ENCODE results near the gene MTAP.

MTAP gene

DNA sequence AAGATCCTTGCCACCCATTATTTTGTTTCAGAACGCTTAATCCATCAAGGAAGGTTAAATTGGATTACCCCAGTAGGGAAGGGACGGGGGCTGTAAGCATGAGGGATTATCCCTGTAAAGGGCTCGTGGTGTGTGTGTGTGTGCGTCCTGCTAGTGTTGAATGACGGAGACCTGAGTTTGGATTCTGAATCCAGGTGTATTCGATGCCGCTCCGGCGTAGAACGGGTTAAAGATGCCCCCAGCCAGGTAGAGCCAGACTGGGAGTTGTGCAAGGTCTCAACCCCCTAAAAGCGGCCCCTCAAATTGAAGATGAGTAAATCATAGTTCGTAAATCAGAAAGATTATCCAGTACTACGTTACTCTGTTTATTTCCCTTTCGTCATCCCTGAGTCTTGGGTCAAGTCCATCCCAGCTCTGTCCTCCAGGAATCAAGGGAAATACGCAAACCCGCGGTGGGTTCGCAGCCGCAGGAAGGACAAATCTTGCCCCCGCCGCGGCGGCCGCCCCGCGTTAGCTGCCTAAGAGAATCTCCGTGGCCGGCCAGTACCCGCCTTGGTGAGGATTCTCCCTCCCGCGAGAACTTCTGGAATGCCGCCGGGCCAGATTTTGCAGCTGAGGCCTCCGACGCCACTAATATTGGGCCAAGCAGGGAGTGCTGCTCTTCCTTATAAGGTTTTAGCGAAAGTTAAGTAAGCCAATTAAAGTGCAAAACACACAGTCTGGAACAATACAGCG, 586 bp upstream of the MTAP start:
- no peak for DNase-seq (ENCODE audit: low read depth, low spot score)

DNA sequence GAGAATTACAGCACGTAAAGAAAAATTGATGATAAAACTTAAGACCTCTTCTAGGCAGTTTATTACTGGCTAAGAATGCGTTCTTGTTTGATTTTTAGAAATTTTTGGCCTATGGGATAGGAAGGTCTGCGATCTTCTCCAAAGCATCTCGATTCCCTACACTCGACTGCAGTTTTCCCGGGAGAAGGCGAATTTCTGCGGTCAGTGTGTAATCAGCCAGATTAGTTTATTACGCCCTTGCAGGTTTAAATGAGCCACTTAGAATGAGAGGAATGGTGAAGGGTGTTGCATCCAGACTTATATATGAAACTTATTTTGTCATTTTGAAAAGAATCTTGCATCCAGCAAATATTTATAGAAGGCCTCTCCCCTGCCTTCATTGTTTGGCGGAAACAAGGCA, 1.2 kb downstream of the MTAP start:
- H3K4me3 ChIP-seq (ENCODE audit: low read length), result no peak overlapping the region
- no peak for DNase-seq (ENCODE audit: low read depth, low spot score)

More for the DNA sequence above, 586 bp upstream of the MTAP start:
- H3K4me3 ChIP-seq (ENCODE audit: low read length), result no peak overlapping the region

DNA sequence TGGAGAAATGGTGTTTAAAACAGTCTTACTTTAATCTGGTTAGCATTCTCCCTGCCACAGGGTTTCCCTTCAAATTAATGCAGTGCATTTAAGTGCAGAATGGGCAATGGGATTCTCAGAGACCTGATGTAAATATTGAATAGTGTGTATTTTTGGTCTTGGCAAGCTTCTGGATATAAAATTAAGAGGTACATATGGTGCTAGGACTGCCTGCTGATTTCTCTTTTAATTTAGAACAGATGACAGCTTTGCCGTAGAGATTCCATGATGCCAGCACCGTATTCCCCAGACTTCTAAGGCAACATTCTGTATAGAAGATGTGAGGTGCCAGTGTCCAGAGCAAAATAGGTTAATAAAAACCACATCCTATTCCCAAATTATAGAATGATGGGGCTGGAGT, 1.9 kb downstream of the MTAP start:
- no peak for DNase-seq (ENCODE audit: low read depth, low spot score)
- H3K4me3 ChIP-seq (ENCODE audit: low read length), result no peak overlapping the region

DNA sequence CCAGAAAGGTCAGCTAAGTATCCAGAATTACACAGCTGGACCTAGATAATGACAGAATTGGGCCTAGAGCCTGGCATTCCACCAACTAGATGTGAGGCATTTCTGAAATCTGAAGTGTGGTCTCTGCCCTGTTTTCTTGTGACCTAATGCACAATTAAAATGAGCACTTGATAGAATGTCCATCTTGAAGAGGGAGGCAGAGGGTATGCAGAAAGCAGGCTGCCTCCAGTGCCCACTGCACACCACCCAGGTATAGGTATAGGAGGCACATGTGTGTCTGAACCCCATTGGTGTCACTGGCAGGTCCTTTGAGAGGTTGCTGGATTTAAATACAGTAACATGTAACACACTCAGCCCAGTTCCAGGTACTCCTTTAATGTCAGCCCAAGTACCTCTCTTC, 2.4 kb downstream of the MTAP start:
- H3K4me3 ChIP-seq (ENCODE audit: low read length), result no peak overlapping the region

DNA sequence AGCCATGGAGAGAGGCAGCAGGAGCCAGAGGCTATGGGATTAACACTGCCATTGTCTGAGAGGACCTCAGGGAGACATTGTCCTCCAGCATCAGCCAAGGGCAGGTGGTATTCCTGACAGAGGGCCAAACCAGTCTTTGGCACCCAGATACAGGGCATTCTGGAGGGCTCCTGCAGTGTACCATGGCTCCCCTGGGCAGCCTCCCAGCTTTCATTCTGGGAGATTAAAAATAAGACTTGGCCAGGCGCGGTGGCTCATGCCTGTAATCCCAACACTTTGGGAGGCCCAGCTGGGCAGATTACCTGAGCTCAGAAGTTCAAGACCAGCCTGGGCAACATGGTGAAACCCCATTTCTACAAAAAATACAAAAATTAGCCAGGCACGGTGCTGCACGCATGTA, 4.2 kb downstream of the MTAP start:
- no peak overlapping the region for H3K4me3 ChIP-seq (ENCODE audit: low read length)
- DNase-seq (ENCODE audit: low read depth, low spot score), result no peak

More for the DNA sequence above, 2.4 kb downstream of the MTAP start:
- no peak for DNase-seq (ENCODE audit: low read depth, low spot score)

DNA sequence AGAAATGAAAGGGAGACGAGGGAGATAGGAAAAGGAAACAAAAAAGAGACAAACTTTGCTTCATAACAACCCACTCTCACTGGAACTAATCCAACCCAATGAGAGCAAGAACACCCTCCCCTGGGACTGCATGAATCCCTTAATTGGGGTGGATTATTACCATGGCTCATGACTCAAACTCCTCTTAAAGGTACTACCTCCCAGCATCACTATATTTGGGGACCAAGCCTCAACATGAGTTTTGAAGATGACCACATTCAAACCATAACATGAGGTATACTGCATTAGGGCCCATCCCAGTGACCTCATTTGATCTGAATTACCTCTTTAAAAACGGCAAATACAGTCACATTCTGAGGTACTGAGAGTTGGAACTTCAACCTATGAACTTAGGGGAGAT, 8.0 kb downstream of the MTAP start:
- DNase-seq (ENCODE audit: low read depth, low spot score), result no peak
- no peak overlapping the region for H3K4me3 ChIP-seq (ENCODE audit: low read length)

DNA sequence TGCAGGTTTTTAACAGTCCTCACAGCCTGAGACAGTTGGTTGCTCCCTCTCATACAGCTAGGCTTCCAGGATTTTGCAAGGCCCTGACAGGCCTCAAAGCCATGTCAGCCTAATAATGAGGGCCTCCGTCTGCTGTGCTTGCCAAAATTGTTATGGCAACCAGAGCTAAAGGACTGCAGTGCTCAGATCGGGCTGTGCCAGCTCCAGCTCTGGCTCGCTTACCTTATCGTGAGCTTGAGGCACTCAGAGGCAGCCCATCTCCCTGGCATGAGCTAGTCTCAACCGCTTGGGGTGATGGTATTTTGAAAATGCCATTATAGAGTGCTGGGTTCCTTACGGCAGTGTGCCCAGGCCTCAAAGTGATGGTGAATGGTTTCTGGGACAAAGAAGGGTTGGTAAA, 8.4 kb downstream of the MTAP start:
- H3K4me3 ChIP-seq (ENCODE audit: low read length), result no peak overlapping the region
- no peak for DNase-seq (ENCODE audit: low read depth, low spot score)

DNA sequence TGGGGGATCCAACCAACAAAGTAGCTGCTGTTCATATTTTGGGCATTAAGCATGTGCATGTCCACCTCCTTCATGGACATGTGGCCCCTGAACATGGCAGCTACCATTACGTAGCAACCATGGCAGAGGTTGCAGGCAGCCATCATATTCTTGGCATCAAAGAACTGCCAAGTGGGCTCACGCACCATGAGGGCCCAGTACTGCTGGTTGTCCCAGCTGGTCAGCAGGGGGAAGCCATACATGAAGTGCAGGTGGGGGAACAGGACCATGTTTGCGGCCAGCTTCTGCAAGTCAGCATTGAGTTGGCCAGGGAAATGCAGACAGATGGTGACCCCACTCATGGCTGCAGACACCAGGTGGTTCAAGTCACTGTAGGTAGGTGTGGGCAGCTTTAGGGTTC, 9.5 kb downstream of the MTAP start:
- DNase-seq (ENCODE audit: low read depth, low spot score), result no peak
- no peak overlapping the region for H3K4me3 ChIP-seq (ENCODE audit: low read length)

DNA sequence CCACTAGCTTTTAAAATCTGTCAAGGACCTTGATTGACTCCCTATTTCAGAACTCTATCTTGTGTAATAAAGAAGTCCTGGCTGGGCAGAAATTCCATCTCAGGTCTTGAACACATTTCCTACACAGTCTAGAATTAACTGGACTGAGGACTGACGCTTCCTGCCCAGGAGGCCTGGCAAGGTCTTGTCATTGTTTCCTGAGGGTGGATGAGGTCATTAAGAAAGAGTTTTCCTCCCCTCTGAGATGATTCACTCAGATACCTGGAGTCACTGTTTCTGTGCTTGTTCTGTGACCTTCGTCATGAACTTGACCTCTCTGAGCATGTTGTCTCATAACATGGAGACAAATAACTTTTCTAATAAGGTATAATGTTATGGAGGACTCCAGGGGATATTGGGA, 10.0 kb downstream of the MTAP start:
- no peak for DNase-seq (ENCODE audit: low read depth, low spot score)
- H3K4me3 ChIP-seq (ENCODE audit: low read length), result no peak overlapping the region

DNA sequence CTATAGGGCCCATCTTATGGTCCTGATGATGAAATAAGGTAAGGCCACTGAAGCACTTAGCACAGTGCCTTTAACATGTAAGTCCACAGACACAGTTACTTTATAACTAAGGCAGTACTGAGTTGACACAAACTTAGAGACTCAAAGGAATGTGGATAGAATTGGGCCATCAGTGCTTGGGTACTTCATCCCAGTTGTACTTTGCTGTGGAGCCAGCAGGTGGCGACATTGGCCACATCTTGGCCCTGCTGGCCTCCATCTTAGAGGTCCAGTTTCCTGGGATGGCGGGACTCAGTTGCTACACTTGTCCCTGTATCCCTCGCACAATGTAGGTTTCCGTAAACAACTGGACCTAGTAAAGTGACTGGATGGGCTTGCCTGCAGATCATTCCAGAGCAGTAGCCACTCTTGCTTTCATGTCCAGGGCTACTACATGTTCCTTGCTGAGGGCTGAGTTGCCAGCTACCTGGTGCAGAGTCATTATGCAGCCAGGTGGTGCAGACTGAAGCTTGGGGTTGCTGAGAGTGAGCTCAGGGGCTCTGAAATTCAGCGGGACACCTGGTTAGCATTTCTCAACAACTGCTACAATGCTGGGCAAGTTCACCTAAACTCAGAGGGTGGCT, 10.6 kb downstream of the MTAP start:
- H3K4me3 ChIP-seq (ENCODE audit: low read length), result no peak overlapping the region
- no peak for DNase-seq (ENCODE audit: low read depth, low spot score)

DNA sequence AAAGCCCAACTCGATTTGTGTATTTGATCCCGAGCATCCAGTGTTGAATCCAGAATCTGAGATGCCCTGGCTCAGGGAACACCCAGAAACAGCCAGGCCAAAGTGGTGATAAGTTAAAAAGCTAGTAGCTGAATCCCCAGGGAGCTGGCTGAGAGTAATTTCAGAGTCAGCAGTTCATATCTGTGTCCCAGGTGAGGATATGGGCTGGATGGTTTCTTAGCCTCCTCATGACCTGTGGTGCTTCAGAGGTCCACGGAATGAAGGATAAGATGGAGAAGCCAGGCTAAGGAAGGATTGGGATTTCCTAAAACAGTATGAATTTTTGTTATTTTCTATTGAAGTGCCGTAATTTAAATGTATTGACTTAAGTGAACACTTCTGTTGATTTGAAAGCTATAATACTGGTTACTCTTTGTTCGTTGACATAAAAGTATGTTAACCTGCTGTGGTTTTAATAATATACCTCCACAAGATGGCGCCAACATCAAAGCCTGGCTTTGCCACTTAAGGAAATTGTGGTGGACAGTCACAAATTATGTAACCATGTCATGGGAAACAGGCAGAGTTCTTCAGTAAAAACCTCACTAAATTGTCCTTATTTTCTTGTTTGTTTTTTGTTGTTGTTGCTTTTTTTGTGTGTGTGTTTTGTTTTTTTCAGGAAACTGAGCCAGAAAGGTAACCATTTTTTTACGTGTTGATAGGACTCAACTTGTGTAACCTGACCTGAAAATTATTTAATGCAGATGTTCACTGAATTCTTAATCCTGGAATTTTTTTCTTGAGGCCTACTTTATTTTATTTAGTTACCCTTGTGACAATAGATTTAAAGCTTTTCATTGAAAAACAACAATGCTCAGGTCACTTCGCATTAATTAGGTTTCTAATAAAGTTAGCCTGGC, 11.4 kb downstream of the MTAP start:
- no peak for DNase-seq (ENCODE audit: low read depth, low spot score)
- H3K4me3 ChIP-seq (ENCODE audit: low read length), result no peak overlapping the region

DNA sequence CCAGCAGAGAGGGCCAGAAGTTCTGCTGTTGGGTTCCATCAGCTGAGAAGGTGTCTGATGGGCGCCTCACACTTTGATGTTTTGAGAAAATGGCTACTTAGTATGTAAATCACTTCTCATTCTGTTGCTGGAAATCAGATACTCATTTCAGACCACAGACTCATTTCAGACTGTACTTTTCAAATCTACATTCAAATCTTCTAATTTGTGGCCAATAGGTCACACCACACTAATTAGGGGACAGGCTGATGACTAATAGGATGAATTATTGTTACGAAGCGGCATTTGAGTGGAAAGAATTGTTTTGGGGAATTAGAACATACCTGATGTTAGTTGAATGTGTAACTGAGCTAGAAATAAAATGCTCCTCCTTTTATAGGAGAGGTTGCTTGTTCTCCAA, 13.2 kb downstream of the MTAP start:
- H3K4me3 ChIP-seq (ENCODE audit: low read length), result no peak overlapping the region
- no peak for DNase-seq (ENCODE audit: low read depth, low spot score)

DNA sequence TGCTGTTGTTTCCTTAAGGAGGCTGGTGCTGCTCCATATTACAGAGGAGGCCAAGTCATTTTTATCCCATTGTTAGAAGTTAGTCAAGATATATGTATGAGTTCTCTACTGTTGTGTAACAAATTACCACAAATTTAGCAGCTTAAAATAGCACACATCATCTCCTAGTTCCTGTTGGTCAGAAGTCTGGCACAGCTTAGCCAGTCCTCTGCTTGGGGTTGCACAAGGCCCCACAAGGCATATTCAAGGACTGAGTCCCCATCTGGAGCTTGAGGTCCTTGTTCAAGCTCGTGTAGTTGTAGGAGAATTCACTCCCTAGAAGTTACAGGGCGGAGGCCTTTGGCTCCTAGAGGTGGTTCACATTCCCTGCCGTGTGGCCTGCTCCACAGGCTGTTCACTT, 14.7 kb downstream of the MTAP start:
- no peak for DNase-seq (ENCODE audit: low read depth, low spot score)
- no peak overlapping the region for H3K4me3 ChIP-seq (ENCODE audit: low read length)

DNA sequence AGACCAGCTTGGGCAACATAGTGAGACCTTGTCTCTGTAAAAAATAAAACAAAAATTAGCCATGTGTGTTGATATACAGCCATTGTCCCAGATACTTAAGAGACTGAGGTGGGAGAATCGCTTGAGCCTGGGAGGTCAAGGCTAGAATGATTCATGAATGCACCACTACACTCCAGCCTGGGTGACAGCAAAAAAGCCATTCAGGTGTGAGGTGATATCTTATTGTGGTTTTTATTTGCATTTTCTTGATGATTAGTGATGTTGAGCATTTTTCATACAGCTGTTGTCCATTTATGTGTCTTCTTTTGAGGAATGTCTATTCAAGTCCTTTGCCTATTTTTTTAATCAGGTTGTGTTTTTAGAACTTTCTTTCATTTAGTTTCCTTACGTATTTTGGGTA, 23.2 kb downstream of the MTAP start:
- DNase-seq (ENCODE audit: low read depth, low spot score), result no peak
- H3K4me3 ChIP-seq (ENCODE audit: low read length), result no peak overlapping the region

DNA sequence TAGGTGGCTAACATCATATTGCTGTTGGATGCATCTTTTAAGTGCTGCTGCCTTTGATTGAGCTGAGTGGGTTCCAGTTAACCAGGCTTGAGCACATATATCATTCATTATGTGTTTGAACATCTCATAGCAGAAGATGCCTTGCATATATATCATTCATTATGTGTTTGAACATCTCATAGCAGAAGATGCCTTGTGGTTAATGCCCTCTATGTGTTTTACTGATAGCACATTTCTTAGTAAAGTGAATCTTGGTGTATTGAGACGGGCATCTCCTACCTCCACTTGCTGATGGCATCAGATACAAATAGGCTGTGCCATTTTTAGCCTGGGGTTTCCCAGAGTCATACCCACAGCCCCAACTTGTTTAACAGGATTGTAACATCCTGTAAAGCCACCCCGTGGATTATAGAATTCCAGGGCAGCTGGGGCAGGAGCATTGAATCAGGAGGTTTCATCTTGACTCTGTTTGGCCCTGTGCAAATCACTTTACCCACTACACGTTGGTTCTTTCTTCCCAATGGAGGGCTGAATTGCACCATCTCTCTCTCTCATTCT, 26.5 kb downstream of the MTAP start:
- H3K4me3 ChIP-seq (ENCODE audit: low read length), result no peak overlapping the region
- no peak for DNase-seq (ENCODE audit: low read depth, low spot score)

DNA sequence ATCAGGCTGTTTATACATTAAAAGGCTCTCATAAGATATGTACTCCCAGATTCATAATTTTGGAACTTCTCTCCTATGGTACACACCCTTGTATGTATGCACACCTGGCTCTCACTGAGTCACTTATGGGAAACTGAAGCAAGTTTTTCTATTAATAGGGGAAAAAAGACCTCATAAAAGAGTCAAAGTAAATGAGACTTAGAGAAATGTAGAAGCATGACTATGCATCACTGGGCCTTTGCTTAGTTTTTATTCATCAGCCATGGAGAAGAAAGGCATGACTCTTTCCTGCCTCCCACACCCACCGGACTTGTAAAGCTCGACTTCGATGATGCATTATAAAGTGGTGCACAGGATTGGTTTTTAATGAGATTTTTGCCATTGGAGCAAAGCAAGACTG, 28.2 kb downstream of the MTAP start:
- no peak overlapping the region for H3K4me3 ChIP-seq (ENCODE audit: low read length)
- no peak for DNase-seq (ENCODE audit: low read depth, low spot score)

DNA sequence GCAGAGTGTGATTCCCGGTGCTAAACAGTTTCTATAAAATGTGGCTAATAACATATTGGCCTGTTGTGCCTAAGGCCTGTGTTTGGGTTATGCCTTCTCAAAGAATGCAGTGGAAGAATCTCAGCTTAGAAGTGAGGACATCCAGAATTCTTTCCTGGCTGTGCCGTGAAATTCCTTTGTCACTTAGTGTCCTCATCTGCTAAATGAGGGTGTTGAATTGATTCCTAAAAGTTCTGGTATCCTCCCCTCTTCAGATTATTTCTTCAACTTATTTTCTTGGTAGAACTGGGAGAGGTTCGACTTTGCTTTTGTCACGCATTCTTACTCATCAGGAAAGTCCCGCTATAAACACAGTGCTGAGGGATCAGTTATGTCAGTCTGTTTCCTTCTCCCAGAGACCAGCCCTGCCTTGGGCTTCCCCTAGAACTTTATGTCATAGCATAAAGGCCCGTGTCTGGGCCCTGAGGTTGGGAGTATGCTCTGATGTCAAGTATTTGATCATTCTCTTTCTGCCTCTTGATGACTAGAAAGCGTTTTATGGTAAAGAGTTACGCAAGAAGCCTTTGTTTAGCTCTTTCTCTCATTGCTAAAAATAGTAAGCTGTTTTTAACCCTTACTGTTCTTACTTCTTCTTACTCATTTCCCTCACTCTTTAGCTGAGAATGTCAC, 29.5 kb downstream of the MTAP start:
- no peak overlapping the region for H3K4me3 ChIP-seq (ENCODE audit: low read length)
- DNase-seq (ENCODE audit: low read depth, low spot score), result no peak

DNA sequence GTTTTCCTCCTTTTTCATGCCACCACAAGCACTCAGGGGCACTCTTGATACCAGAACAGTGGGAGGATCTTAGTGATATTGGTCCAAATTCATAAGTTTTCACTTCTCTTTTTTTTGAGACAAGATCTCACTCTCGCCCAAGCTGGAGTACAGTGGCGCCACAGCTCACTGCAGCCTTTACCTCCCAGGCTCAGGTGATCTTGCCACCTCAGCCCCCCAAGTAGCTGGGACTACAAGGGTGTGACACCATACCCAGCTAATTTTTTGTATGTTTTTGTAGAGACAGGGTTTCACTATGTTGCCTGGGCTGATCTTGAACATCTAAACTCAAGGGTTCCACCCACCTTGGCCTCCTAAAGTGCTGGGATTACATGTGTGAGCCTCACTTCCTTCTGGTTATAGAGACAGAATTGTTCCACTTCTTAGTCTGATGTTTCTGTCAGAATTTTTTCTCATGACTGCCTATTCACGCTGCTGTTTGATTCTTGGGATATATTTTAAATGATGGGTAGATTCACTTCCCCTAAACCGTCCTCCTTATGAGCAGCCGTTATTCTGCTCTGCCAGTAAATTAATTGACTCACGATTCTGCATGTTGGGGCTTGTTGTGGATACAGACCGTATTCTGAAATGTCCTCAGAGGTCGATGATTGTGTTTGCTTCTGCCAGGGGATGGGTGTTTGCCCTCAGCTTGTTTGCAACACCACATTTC, 30.8 kb downstream of the MTAP start:
- DNase-seq (ENCODE audit: low read depth, low spot score), result no peak

DNA sequence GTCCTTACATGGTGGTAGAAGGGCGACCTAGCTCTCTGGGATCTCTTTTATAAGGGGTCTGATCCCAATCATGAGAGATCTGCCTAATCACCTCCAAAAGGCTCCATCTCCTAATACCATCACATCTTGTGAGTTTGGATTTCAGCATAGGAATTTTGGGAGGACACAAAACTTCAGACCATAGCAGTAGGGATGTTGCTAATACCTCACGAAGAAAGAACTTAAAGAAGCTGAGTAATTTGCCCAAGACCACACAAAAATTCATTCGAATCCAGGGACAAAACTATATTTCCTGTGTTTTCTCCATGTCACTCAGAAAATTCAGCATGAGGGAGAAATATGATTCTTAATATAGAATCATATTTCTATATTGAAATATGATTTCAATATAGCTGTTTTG, 32.7 kb downstream of the MTAP start:
- DNase-seq (ENCODE audit: low read depth, low spot score), result no peak
- no peak overlapping the region for H3K4me3 ChIP-seq (ENCODE audit: low read length)

More for the DNA sequence above, 30.8 kb downstream of the MTAP start:
- H3K4me3 ChIP-seq (ENCODE audit: low read length), result no peak overlapping the region
